ENCODE results near the gene PPA2. TPM values are rescaled to one million over a fixed set of nuclear protein-coding genes. Genes with fewer than 3 reads are reported as not detected.

Gene PPA2
- total and polyA plus RNA-seq, 2 donors (not counting 1 experiment from before 2014, with no cell fraction given), result 26.9 to 51.5 TPM

DNA sequence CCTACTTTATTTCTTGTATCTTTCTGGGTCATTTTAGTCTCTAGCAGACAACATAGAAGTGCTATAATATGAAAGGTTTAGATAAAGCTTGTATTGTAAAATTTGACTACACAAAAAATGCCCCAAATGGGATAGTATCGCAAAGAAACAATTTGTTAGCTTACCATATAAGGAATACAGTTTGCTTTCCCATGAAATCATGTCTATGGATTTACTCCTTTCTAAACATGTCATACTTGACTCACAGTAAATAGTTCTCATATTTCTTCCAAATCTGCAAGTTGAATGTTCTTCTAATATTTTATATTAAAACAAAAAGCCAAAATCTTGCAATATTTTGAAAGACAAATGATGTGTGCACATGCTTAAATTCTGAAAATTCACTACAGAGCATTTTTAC, 103.9 kb downstream of the PPA2 start:
- Mint-ChIP-seq H3K27me3 (no peaks in the 10 kb centered on the region), H3K4me1 (no peaks in the 10 kb centered on the region), H3K9me3 (ENCODE audit: insufficient read depth) (peaks cover 17% of the 10 kb centered on the region), H3K4me3 (no peak overlapping the region), H3K27ac (no peak overlapping the region)
- ATAC-seq (ENCODE audit: low read depth) (no peak), DNase-seq (no peak)
- ChIA-PET POLR2A (no interaction called here), CTCF (no interaction called here)
- Histone ChIP-seq H3K36me3 (replicated peaks in 1 of 2; ENCODE audit: control extremely low read depth in 1 of 2, control insufficient read depth in 1 of 2, extremely low read depth in 1 of 2, insufficient read depth in 2 of 2, low read length in 1 of 2) (peaks cover 3 to 13% of the 10 kb centered on the region in 2 experiments), H4K20me1 (ENCODE audit: control insufficient read depth, insufficient read depth, low read length, poor library complexity, severe bottlenecking) (no peaks in the 10 kb centered on the region), H3K9me3 (ENCODE audit: control extremely low read depth in 1 of 3, control insufficient read depth in 2 of 3, insufficient read depth in 1 of 3, low read length in 2 of 3) (peaks cover 0 to 11% (median 10%) of the 10 kb centered on the region in 3 donors), H3K27me3 (replicated peaks in 1 of 4; ENCODE audit: control extremely low read depth in 1 of 4, control insufficient read depth in 3 of 4, insufficient read depth in 4 of 4, low read length in 3 of 4) (no peaks in the 10 kb centered on the region), H3K79me2 (ENCODE audit: control insufficient read depth, insufficient read depth, low read length) (no peaks in the 10 kb centered on the region), H3K4me3 (ENCODE audit: control extremely low read depth in 1 of 5, extremely low read depth in 1 of 5, insufficient read depth in 1 of 5, low read depth in 2 of 5, low read length in 4 of 5) (no peak overlapping the region), H3K9ac (ENCODE audit: low read length) (no peak overlapping the region), H2AFZ (ENCODE audit: insufficient read depth, low read depth, low read length, poor library complexity, severe bottlenecking) (no peak overlapping the region), H3K4me1 (ENCODE audit: control insufficient read depth in 2 of 2, insufficient read depth in 2 of 2, low read length in 2 of 2) (no peaks in the 10 kb centered on the region), H3K4me2 (replicated peaks; ENCODE audit: low read depth, low read length, poor library complexity, severe bottlenecking) (no peak overlapping the region), H3K27ac (ENCODE audit: low read length in 2 of 2) (no peak overlapping the region)
- WGBS (ENCODE audit: insufficient coverage), result no CpG with 5 or more reads among the region's 1 CpG
- TF ChIP-seq, protein P1, sequence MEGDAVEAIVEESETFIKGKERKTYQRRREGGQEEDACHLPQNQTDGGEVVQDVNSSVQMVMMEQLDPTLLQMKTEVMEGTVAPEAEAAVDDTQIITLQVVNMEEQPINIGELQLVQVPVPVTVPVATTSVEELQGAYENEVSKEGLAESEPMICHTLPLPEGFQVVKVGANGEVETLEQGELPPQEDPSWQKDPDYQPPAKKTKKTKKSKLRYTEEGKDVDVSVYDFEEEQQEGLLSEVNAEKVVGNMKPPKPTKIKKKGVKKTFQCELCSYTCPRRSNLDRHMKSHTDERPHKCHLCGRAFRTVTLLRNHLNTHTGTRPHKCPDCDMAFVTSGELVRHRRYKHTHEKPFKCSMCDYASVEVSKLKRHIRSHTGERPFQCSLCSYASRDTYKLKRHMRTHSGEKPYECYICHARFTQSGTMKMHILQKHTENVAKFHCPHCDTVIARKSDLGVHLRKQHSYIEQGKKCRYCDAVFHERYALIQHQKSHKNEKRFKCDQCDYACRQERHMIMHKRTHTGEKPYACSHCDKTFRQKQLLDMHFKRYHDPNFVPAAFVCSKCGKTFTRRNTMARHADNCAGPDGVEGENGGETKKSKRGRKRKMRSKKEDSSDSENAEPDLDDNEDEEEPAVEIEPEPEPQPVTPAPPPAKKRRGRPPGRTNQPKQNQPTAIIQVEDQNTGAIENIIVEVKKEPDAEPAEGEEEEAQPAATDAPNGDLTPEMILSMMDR (IDR thresholded peaks at IDR 0.05), result no peak
- TF ChIP-seq EZH2 (IDR thresholded peaks at IDR 0.05; ENCODE audit: borderline replicate concordance, insufficient read depth, low read depth, low read length, poor library complexity, severe bottlenecking), result no peak
- intact Hi-C loops (cut with micrococcal nuclease), result no loop called here

DNA sequence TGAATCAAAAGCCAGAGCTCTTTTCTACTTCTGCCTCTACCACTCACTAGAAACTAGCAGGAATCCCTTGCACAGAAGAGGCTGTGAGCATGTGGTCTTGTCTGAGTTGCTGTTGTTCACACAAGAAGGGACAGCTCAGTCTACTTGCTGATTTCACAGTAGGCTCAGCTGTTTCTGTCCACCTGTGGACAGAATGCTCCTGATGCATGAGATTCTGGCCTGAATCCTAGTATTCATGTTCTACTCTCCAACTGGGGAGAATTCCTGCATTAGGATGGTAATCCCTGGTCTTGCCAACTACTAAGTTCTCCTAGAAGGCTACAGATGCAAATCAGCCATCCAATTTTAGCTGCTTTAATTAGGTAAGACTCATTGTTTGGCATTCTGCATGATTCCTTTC, 112.8 kb downstream of the PPA2 start:
- no peaks in the 10 kb centered on the region for H3K36me3 ChIP-seq (replicated peaks in 1 of 2; ENCODE audit: control extremely low read depth in 1 of 2, control insufficient read depth in 1 of 2, extremely low read depth in 1 of 2, insufficient read depth in 2 of 2, low read length in 1 of 2)
- H2AFZ ChIP-seq (ENCODE audit: insufficient read depth, low read depth, low read length, poor library complexity, severe bottlenecking), result no peak overlapping the region
- H3K4me3 Mint-ChIP-seq, result no peak overlapping the region
- H4K20me1 ChIP-seq (ENCODE audit: control insufficient read depth, insufficient read depth, low read length, poor library complexity, severe bottlenecking), result no peaks in the 10 kb centered on the region
- no peak for ATAC-seq (ENCODE audit: low read depth)
- H3K4me2 ChIP-seq (replicated peaks; ENCODE audit: low read depth, low read length, poor library complexity, severe bottlenecking), result no peak overlapping the region
- no peaks in the 10 kb centered on the region for H3K27me3 Mint-ChIP-seq
- CTCF ChIA-PET, result no interaction called here
- intact Hi-C loops (cut with micrococcal nuclease), result no loop called here
- no peaks in the 10 kb centered on the region for H3K27me3 ChIP-seq (replicated peaks in 1 of 4; ENCODE audit: control extremely low read depth in 1 of 4, control insufficient read depth in 3 of 4, insufficient read depth in 4 of 4, low read length in 3 of 4)
- POLR2A ChIA-PET, result no interaction called here
- H3K79me2 ChIP-seq (ENCODE audit: control insufficient read depth, insufficient read depth, low read length), result no peaks in the 10 kb centered on the region
- H3K4me1 ChIP-seq (ENCODE audit: control insufficient read depth in 2 of 2, insufficient read depth in 2 of 2, low read length in 2 of 2), result no peaks in the 10 kb centered on the region
- peaks cover 0 to 11% (median 4%) of the 10 kb centered on the region in 3 donors for H3K9me3 ChIP-seq (ENCODE audit: control extremely low read depth in 1 of 3, control insufficient read depth in 2 of 3, insufficient read depth in 1 of 3, low read length in 2 of 3)
- DNase-seq, result no peak
- H3K27ac Mint-ChIP-seq, result no peak overlapping the region
- TF ChIP-seq, protein P1 (IDR thresholded peaks at IDR 0.05), result no peak
- TF ChIP-seq EZH2 (IDR thresholded peaks at IDR 0.05; ENCODE audit: borderline replicate concordance, insufficient read depth, low read depth, low read length, poor library complexity, severe bottlenecking), result no peak
- H3K27ac ChIP-seq (ENCODE audit: low read length in 2 of 2), result no peak overlapping the region
- no peak overlapping the region for H3K4me3 ChIP-seq (ENCODE audit: control extremely low read depth in 1 of 5, extremely low read depth in 1 of 5, insufficient read depth in 1 of 5, low read depth in 2 of 5, low read length in 4 of 5)
- peaks cover 7% of the 10 kb centered on the region for H3K9me3 Mint-ChIP-seq (ENCODE audit: insufficient read depth)
- no peaks in the 10 kb centered on the region for H3K4me1 Mint-ChIP-seq
- no peak overlapping the region for H3K9ac ChIP-seq (ENCODE audit: low read length)

Measured in B cell (primary cell).